ENCODE data around the gene ZNF385A. TPM values are rescaled to one million over a fixed set of nuclear protein-coding genes. Genes with fewer than 3 reads are reported as not detected.

The ZNF385A gene
- total RNA-seq, 4 donors from 2014 or later, result 0.26 to 16.9 (median 3.2) TPM

DNA sequence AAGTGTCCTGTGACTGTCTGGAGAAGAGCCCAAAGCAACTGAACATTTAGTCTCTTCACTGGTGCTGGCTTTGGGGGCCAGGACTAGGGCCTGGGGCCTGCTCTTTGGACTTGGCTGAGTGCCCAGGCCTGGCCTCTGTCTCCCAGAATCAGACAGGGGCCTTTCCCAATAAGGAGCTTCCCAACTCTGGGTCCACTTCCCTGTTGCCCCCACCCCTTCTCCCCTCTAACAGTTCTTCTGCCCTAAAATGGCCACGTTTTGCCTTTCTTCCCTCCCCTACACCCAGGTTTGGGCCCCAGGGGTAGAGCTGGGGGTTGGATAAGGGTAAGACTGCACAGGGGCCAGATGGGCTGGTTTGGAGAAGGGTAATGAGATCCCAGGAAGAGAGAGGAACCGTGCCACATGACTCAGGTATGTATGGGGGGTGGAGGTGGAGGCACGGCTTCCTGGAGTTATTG, 44.5 kb upstream of the ZNF385A start:
- TF ChIP-seq, protein P1, sequence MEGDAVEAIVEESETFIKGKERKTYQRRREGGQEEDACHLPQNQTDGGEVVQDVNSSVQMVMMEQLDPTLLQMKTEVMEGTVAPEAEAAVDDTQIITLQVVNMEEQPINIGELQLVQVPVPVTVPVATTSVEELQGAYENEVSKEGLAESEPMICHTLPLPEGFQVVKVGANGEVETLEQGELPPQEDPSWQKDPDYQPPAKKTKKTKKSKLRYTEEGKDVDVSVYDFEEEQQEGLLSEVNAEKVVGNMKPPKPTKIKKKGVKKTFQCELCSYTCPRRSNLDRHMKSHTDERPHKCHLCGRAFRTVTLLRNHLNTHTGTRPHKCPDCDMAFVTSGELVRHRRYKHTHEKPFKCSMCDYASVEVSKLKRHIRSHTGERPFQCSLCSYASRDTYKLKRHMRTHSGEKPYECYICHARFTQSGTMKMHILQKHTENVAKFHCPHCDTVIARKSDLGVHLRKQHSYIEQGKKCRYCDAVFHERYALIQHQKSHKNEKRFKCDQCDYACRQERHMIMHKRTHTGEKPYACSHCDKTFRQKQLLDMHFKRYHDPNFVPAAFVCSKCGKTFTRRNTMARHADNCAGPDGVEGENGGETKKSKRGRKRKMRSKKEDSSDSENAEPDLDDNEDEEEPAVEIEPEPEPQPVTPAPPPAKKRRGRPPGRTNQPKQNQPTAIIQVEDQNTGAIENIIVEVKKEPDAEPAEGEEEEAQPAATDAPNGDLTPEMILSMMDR (IDR thresholded peaks at IDR 0.05), result no peak
- TF ChIP-seq POLR2A (IDR thresholded peaks at IDR 0.05), result no peak
- H3K4me3 ChIP-seq, result no peak overlapping the region
- intact Hi-C loops (cut with DNase I; ENCODE audit: low total_unique reads), result no loop called here
- peak in 1 of 2 donors; percentile 42 for DNase-seq
- peak overlapping the region; percentile 61 to 66 for H3K27ac ChIP-seq
- no peaks in the 10 kb centered on the region for H3K36me3 ChIP-seq
- no peaks in the 10 kb centered on the region for H3K9me3 ChIP-seq
- no peaks in the 10 kb centered on the region for H3K27me3 ChIP-seq
- H3K4me1 ChIP-seq, result peaks cover 0 to 32% of the 10 kb centered on the region in 2 donors

DNA sequence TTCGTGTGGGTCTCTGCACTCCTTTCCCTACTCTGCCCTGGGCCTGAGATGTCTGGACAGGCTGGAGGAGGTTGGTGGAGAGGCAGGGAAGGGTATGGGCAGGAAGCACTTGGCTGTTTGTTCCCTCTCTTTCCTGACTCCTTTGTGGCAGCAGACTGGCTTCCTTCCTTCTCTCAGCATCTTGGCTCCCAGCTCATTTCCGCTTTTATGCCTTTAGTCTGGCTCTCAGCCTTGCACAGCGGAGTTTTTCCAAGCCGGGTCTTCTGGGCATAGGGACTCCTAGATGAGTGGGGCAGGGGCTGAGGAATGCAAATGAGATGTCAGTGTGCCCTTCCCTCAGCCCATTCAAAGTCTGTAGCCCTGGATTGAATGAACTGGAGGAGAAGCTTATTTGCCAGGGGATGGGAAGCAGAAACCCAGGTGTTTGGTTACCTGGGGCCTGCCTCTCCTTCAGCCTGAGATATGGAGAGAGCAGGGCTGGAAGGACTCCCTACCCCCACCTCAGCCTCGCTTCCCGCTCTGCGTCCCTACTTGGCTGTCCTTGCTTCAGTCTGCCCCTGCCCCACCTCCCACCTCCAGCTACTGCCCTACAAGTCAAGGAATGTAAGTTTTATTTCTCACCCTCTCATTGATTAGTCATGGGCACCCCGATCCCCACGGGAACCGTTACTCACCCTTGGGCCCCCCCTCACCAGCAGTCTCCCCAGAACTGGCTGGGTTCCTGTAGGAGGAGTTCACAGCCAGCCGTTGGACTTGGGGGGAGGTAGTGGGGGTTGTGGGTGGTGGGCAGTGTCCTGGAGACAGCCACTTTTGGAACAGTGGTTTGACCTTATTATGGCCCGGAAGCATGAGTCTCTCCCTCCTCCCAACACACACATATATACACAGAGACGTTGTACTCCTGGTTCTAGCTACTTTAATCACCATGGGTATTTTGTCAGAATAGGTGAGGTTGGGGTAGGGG, 43.8 kb upstream of the ZNF385A start:
- peak in 1 of 2 donors; percentile 61 for DNase-seq
- no peak overlapping the region for H3K4me3 ChIP-seq
- H3K27me3 ChIP-seq, result no peaks in the 10 kb centered on the region
- intact Hi-C loops (cut with DNase I; ENCODE audit: low total_unique reads), result no loop called here
- peaks cover 0 to 32% of the 10 kb centered on the region in 2 donors for H3K4me1 ChIP-seq
- no peaks in the 10 kb centered on the region for H3K36me3 ChIP-seq
- H3K27ac ChIP-seq, result peak overlapping the region; percentile 61 to 66
- no peaks in the 10 kb centered on the region for H3K9me3 ChIP-seq
- no peak for TF ChIP-seq POLR2A (IDR thresholded peaks at IDR 0.05)
- TF ChIP-seq, protein P1 (IDR thresholded peaks at IDR 0.05), result no peak

DNA sequence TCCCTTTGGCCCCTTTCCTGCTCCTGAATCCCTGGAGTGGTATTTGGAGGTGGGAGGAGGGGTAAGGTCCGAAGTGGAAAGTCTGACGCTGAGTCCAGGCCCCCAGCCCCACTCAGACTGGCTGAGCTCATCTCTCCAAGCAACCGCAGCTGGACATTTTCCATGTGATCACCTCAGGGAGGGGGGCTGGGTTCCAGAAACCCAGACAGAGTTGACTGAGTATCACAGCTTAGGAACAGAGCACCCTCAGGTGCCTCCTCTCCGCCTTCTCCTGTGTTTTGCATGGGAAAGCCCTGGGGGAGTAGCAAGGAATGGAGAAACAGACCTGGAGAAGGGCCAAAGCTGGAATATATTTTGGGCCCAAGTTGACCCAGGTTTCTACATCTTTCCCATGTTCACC, 42.6 kb upstream of the ZNF385A start:
- DNase-seq, result no peak
- Histone ChIP-seq H3K27ac (peak overlapping the region; percentile 61 to 66), H3K4me3 (no peak overlapping the region), H3K36me3 (no peaks in the 10 kb centered on the region), H3K9me3 (no peaks in the 10 kb centered on the region), H3K27me3 (no peaks in the 10 kb centered on the region), H3K4me1 (peaks cover 0 to 25% of the 10 kb centered on the region in 2 donors)
- intact Hi-C loops (cut with DNase I; ENCODE audit: low total_unique reads), result no loop called here
- TF ChIP-seq, protein P1 (IDR thresholded peaks at IDR 0.05), result no peak
- no peak for TF ChIP-seq POLR2A (IDR thresholded peaks at IDR 0.05)

DNA sequence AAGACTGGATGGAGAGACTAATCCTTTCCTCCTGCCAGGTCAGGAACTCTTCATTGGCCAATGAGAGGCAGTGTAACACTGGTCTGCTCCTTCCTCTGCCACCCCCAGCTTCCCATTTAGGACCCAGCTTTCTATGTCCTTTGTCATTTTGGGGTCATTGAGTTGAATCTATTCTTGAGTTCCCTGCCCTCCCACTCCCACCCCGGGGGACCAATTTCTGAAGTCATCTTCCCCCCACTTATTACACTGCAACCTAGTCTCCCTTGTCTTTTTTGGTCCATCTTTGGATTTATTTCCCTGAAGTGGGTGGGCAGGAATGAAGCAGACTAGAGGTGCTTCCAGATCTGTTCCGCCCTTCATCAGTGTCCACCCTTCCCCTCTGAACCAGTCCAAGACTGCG, 42.2 kb upstream of the ZNF385A start:
- intact Hi-C loops (cut with DNase I; ENCODE audit: low total_unique reads), result no loop called here
- Histone ChIP-seq H3K27me3 (no peaks in the 10 kb centered on the region), H3K4me3 (no peak overlapping the region), H3K27ac (peak overlapping the region; percentile 61 to 66), H3K9me3 (no peaks in the 10 kb centered on the region), H3K36me3 (no peaks in the 10 kb centered on the region), H3K4me1 (peaks cover 0 to 23% of the 10 kb centered on the region in 2 donors)
- no peak for DNase-seq
- TF ChIP-seq, protein P1 (IDR thresholded peaks at IDR 0.05), result no peak
- no peak for TF ChIP-seq POLR2A (IDR thresholded peaks at IDR 0.05)

DNA sequence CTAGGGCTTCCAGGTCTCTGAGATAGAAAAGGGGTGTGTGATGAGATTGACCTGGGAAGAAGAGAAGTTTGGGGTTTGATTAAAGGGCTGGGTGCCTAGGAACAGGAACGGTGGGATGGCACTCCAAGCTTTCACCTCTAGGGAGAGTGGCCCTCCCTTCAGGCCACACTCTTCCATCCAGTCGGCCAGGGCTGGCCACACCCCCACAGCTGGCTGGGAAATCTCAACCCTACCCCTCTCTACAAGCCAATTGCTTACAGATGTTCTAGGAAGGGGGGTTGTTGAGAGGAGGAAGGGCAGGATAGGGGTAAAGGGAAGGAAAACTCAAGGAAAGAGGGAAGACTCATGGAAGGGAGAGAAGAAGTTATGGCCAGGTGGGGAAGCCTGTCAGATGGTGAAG, 41.2 kb upstream of the ZNF385A start:
- no peak overlapping the region for H3K27ac ChIP-seq
- no peaks in the 10 kb centered on the region for H3K36me3 ChIP-seq
- H3K4me1 ChIP-seq, result peaks cover 0 to 27% of the 10 kb centered on the region in 2 donors
- TF ChIP-seq POLR2A (IDR thresholded peaks at IDR 0.05), result no peak
- TF ChIP-seq, protein P1 (IDR thresholded peaks at IDR 0.05), result no peak
- DNase-seq, result no peak
- H3K9me3 ChIP-seq, result no peaks in the 10 kb centered on the region
- no peaks in the 10 kb centered on the region for H3K27me3 ChIP-seq
- intact Hi-C loops (cut with DNase I; ENCODE audit: low total_unique reads), result no loop called here
- no peak overlapping the region for H3K4me3 ChIP-seq
